ENCODE measurements around the gene SUN3.

DNA sequence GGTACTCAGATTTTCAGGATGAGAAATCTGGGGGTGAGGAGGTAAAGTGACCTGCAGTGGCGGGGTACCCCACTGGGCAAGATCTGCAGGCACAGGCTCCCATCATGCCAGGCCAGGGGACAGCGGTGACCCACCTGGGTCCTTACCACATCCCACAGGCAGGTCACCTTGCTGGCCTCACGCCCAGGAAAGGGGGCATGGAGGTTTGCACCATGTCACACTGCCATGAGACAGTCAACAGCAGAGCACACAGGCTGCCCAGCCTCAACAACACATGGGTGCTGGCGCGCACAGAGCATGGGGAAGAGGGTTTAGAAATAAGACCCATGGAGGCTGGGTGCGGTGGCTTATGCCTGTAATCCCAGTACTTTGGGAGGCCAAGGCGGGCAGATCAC lies 81.6 kb downstream of the SUN3 start:
- TF ChIP-seq POLR2AphosphoS5 (IDR thresholded peaks at IDR 0.05; ENCODE audit: low read depth, low read length) (no peak), POLR2A (IDR thresholded peaks at IDR 0.05; ENCODE audit: control extremely low read depth in 1 of 2, low read depth in 2 of 2, low read length in 2 of 2) (no peak), RBBP5 (IDR thresholded peaks at IDR 0.05; ENCODE audit: borderline replicate concordance, low read depth, low read length) (no peak), RFX5 (IDR thresholded peaks at IDR 0.05; ENCODE audit: borderline replicate concordance, low read depth, low read length) (no peak)
- TF ChIP-seq, protein P1, sequence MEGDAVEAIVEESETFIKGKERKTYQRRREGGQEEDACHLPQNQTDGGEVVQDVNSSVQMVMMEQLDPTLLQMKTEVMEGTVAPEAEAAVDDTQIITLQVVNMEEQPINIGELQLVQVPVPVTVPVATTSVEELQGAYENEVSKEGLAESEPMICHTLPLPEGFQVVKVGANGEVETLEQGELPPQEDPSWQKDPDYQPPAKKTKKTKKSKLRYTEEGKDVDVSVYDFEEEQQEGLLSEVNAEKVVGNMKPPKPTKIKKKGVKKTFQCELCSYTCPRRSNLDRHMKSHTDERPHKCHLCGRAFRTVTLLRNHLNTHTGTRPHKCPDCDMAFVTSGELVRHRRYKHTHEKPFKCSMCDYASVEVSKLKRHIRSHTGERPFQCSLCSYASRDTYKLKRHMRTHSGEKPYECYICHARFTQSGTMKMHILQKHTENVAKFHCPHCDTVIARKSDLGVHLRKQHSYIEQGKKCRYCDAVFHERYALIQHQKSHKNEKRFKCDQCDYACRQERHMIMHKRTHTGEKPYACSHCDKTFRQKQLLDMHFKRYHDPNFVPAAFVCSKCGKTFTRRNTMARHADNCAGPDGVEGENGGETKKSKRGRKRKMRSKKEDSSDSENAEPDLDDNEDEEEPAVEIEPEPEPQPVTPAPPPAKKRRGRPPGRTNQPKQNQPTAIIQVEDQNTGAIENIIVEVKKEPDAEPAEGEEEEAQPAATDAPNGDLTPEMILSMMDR (IDR thresholded peaks at IDR 0.05; ENCODE audit: control extremely low read depth in 1 of 3, insufficient read depth in 1 of 3, low read depth in 1 of 3, low read length in 3 of 3), result no peak
- TF ChIP-seq, protein P2, sequence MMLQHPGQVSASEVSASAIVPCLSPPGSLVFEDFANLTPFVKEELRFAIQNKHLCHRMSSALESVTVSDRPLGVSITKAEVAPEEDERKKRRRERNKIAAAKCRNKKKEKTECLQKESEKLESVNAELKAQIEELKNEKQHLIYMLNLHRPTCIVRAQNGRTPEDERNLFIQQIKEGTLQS (IDR thresholded peaks at IDR 0.05; ENCODE audit: insufficient read depth, low read depth, low read length), result no peak
- TF ChIP-seq, protein P3, sequence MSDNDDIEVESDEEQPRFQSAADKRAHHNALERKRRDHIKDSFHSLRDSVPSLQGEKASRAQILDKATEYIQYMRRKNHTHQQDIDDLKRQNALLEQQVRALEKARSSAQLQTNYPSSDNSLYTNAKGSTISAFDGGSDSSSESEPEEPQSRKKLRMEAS (IDR thresholded peaks at IDR 0.05), result no peak

Measured in H1 (cell line).